ENCODE data around the gene TMEM204. TPM values are rescaled to one million over a fixed set of nuclear protein-coding genes. Genes with fewer than 3 reads are reported as not detected.

Gene TMEM204
- total RNA-seq, 1 donor from 2014 or later, result 95.9 TPM

- DNase-seq (ENCODE audit: low read depth in 2 of 2), result no peak
Measured at GRCh38 chr16:1556254-1556653, 22.8 kb downstream of the TMEM204 start.

GRCh38 chr16:1557074-1557473, 23.6 kb downstream of the TMEM204 start:
- DNase-seq (ENCODE audit: low read depth in 2 of 2), result no peak

- no peak for DNase-seq (ENCODE audit: low read depth in 2 of 2)
Measured at GRCh38 chr16:1557576-1557975, 24.1 kb downstream of the TMEM204 start.

- peak; percentile 65 to 86 for DNase-seq (ENCODE audit: low read depth in 2 of 2)
Measured at GRCh38 chr16:1559446-1559975, 26.0 kb downstream of the TMEM204 start.

GRCh38 chr16:1560153-1560552, 26.7 kb downstream of the TMEM204 start:
- no peak for DNase-seq (ENCODE audit: low read depth in 2 of 2)

GRCh38 chr16:1560866-1561265, 27.4 kb downstream of the TMEM204 start:
- peak in 1 of 2 donors; percentile 26 for DNase-seq (ENCODE audit: low read depth in 2 of 2)

GRCh38 chr16:1561266-1561665, 27.8 kb downstream of the TMEM204 start:
- DNase-seq (ENCODE audit: low read depth in 2 of 2), result peak in 1 of 2 donors; percentile 57

- no peak for DNase-seq (ENCODE audit: low read depth in 2 of 2)
Measured at GRCh38 chr16:1561836-1562235, 28.4 kb downstream of the TMEM204 start.

- DNase-seq (ENCODE audit: low read depth in 2 of 2), result no peak
Measured at GRCh38 chr16:1563786-1564185, 30.3 kb downstream of the TMEM204 start.

GRCh38 chr16:1564325-1564724, 30.9 kb downstream of the TMEM204 start:
- DNase-seq (ENCODE audit: low read depth in 2 of 2), result peak in 1 of 2 donors; percentile 23

- no peak for DNase-seq (ENCODE audit: low read depth in 2 of 2)
Measured at GRCh38 chr16:1565083-1565805, 31.8 kb downstream of the TMEM204 start.

GRCh38 chr16:1567988-1568387, 34.5 kb downstream of the TMEM204 start:
- no peak for DNase-seq (ENCODE audit: low read depth in 2 of 2)

- DNase-seq (ENCODE audit: low read depth in 2 of 2), result no peak
Measured at GRCh38 chr16:1571012-1571671, 37.7 kb downstream of the TMEM204 start.

- no peak for DNase-seq (ENCODE audit: low read depth in 2 of 2)
Measured at GRCh38 chr16:1572673-1573072, 39.2 kb downstream of the TMEM204 start.

- DNase-seq (ENCODE audit: low read depth in 2 of 2), result no peak
Measured at GRCh38 chr16:1573301-1573700, 39.8 kb downstream of the TMEM204 start.

- no peak for DNase-seq (ENCODE audit: low read depth in 2 of 2)
Measured at GRCh38 chr16:1575578-1575977, 42.1 kb downstream of the TMEM204 start.

- DNase-seq (ENCODE audit: low read depth in 2 of 2), result no peak
Measured at GRCh38 chr16:1579214-1579613, 45.7 kb downstream of the TMEM204 start.

GRCh38 chr16:1580256-1580655, 46.8 kb downstream of the TMEM204 start:
- peak in 1 of 2 donors; percentile 69 for DNase-seq (ENCODE audit: low read depth in 2 of 2)

- no peak for DNase-seq (ENCODE audit: low read depth in 2 of 2)
Measured at GRCh38 chr16:1580956-1581355, 47.5 kb downstream of the TMEM204 start.

- no peak for DNase-seq (ENCODE audit: low read depth in 2 of 2)
Measured at GRCh38 chr16:1581804-1582203, 48.3 kb downstream of the TMEM204 start.

GRCh38 chr16:1583180-1583579, 49.7 kb downstream of the TMEM204 start:
- DNase-seq (ENCODE audit: low read depth in 2 of 2), result no peak

- DNase-seq (ENCODE audit: low read depth in 2 of 2), result no peak
Measured at GRCh38 chr16:1584926-1585484, 51.5 kb downstream of the TMEM204 start.

GRCh38 chr16:1590366-1590765, 56.9 kb downstream of the TMEM204 start:
- no peak for DNase-seq (ENCODE audit: low read depth in 2 of 2)

All from dermis microvascular lymphatic vessel endothelial cell (primary cell).